GM21515 (cell line): ENCODE results near the gene PHACTR3.

ENCODE experiments used
- ATAC-seq: cut with Tn5 transposase; IDR thresholded peaks from one replicate; pipeline ENCODE4 v1.9.1; 2021; ENCODE audit not compliant: unreplicated experiment

PHACTR3 gene

DNA sequence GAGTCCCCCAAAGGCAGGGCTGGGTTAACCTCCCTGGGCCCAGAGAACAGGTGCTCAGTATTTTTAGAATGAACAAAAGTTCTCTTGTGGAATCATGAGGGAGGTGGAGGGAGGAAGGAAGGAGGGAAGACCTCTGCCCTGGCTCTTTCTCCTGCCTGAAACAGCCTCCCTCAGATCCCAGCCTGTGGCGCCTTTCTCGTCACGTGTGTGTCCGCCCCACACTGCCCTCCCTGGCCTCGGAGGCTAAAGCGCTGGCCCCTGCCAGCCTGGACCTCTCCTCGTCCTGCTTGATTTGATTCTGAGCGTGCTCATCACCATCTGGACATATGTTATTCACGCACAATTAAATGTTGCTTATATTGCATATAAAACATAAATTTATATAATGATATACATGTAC is 40.9 kb downstream of the PHACTR3 start:
- no peak for ATAC-seq

DNA sequence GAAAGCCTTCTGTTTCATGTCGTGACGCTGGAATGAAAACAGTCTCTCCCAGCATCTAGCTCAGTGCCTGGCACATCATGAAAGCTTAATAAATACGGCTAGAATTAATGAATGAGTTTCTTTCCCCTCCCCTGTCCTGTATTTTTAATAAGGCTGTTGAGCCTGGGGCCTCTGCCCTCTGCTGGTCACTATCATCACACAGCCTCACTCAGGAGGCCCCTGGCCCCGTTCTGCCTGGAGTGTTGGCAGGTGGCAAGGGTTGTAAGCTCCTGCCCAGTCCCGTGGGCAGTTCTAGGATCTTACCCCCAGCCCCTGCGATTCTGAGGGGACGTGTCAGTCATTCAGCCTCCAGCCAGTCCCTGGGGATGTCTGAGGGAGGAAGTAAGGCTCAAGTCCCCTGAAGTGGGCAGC is 41.4 kb downstream of the PHACTR3 start:
- no peak for ATAC-seq

DNA sequence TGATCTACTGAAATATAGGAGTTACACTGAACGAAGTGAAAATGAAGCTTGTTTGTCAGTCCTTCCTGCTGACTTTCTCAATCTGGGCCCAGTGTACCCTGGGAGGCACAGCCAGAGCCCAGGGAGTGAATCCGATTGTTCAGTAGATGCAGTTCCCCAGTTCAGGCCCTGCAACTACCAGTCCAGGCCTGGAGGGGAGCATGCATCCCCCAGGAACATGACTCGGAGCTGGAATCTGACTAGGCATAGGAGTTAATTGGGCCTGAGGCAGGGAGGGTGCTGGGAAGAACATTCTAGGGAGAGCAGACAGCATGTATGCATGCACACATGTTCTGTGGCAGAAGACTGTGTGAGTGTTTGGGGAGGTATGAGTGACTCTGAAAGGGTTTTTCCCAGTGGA is 42.1 kb downstream of the PHACTR3 start:
- no peak for ATAC-seq

DNA sequence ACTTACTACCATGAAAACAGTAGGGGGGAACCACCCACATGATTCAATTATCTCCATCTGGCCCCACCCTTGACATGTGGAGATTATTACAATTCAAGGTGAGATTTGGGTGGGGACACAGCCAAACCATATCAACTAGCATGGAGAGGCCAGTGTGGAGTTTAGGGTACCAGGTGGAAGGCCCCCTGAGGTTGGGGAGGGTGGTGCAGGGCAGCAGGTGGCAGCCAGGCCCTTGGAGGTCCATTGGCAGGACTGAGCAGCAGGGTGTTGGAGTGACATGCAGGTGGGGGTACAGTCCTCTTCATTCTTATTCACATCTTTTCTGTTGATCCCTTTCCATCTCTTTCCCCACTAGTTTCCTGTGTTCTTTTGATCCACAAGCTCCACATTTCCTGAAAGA is 42.9 kb downstream of the PHACTR3 start:
- ATAC-seq: no peak

DNA sequence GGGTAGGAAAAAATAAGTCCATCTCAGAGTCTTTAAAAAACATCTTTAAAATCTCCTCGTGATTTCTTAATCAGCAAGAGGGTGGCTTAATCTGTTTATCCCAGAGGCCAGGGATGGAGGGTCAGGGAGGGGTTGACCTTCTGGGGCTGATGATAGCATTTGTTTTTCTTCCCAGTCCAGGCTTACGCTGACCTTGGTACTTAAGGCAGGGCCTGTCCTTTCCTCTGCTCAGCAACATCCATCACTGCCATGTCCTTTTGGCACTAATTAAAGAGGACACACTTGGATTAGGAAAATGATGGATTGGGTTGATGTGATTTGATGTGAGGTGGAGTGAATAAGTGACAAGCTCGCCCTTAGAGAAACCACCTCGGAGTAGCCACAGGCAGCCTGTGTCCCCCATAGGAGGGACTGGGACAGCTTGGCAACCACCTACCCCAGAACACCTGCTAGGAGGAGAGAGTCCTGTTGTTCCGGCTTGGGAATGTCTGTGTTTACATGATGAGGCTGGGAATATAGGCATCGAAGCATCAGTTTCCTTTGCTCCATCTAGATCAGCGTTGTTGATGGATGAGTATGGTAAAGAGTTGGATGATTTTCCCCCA is 44.2 kb downstream of the PHACTR3 start:
- no peak for ATAC-seq

DNA sequence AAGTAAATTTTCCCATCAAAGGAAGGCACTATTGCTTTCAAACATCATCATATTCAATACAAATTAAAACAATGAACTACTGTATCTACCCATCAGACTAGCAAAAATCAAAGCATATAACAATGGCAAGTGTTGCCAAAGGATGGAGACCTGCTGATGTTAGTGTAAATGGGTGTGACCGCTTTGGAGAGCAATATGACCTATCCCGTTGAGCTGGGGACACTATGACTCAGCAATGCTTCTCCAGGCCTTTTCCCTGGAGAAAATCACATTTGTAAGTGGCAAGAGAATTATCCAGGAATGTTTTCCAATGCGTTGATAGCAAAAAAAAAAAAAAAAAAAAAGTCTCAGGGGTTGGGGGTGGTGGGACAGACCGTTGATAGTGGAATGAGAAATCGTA is 46.1 kb downstream of the PHACTR3 start:
- ATAC-seq: no peak

DNA sequence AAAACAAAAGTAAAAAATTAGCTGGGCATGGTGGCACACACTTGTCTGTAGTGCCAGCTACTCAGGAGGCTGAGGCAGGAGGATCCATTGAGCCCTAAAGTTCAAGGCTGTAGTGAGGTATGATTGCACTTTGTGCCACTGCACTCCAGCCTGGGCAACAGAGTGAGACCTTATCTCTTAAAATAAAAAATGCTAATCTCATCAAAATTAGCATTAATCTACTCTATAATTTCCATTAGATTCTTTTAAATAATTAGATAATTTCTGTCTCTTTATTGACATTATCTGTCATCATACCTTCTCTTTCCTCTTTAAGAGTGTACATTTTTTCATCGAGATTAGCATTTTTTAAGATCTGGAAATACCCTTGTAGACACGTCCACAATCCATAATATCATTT is 48.0 kb downstream of the PHACTR3 start:
- ATAC-seq: no peak

DNA sequence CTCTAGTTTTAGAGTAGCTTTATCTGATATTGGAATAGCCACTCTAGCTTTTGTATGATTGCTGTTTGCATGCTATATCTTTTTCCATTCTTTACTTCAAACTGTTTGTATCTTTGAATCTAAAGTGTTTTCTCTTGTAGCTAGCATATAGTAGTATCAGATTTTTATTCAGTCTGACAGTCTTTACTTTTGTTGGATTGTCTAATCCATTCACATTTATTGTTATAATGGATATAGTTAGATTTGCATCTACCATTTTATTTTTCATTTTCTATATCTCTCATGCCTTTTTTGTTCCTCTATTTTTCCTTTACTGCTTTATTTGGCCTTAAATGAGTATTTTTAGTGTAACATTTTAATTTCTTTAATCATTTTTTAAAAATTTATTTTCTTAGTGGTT is 52.1 kb downstream of the PHACTR3 start:
- ATAC-seq: no peak

DNA sequence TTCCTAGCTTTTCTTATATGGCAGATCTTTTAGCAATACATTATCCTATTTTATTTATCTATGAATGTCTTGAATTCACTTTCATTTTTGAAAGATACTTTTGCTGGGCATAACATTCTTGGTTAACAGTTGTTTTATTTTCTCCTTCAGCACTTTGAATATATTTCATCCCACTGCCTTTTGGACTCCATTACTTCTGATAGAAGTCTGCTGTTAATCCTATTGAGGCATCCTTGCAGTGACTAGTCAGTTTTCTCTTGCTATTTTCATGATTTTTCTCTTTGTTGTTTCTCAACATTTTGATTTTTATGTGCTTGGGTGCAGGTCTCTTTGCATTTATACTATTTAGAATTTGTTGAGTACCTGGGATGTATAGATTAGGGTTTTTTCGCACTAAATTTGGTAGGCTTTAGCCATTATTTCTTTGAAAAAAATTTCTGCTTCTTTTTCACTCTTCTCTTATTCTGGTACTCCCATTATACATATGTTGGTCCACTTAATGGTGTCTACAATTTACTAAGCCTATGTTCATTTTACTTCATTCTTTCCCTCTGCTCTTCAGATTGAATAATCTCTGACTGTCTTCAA is 53.2 kb downstream of the PHACTR3 start:
- ATAC-seq: no peak

DNA sequence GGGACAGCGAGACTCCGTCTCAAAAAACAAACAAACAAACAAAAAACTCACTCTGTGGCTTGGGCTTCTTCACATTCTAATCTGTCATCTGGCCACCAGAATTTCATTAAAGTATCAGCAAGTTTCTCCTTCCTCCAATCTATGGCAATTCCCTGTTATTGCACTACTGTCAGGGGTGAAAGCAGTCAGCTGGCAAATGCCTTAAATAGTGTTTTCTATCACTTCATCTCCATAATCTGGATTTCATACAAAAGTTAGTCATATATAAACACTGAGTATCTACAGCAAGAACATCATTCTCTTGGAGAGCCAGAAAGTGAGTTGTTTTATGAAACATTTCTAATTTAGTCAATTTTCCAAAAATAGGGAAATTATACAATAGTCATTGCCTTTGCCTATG is 56.1 kb downstream of the PHACTR3 start:
- no peak for ATAC-seq

DNA sequence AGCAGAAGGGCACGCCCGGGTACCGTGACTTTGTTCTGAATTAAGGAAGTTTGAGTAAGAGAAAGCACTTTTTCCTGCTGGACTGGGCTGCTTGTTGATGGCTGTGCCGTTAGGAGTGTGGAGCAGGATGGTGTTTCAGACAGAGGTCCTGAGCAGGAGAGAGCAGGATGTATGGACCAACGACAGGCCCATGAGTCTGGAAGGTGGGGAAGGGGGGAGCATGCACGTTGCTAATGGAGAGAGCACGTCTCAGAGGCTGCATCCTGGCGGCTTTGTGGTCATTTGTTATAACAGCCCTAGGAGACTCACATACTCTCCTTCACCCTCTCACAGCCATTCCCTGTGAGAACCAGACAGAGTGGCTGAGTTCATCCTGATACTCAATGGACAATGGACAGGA is 56.8 kb downstream of the PHACTR3 start:
- ATAC-seq: no peak

DNA sequence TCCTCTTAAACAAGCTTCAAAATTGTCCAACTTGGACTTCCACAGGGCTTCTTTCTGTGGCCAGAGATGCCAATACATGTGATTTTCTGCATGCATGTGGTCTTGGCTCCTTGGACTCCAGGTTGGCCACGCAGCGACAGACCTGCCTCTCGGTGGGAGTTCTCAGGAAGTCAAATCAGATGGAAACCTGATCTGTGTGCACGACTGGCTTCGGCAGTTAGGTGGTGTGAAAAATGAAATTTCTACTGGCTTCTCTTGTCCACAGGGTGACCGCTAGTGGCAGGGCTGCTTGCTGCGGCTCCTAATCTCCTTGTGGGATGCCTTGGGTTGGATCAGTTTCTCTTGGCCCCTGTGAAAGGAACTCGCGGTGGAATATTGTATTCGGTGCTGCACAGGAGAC is 57.3 kb downstream of the PHACTR3 start:
- ATAC-seq: no peak

DNA sequence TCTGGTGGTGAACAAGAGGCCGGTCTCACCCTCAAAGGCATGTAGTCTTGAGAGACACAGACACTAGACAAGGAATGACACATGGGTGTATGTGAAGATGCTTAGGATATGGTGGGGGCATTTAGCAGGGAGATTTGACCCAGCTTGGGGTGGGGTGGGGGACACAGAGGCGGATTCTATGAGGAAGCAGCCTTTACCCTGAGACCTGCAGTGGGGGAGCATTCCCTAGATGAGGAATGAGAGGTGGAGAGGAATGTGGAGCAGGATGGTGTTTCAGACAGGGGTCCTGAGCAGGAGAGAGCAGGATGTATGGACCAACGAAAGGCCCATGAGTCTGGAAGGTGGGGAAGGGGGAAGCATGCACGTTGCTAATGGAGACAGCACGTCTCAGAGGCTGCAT is 57.8 kb downstream of the PHACTR3 start:
- no peak for ATAC-seq

DNA sequence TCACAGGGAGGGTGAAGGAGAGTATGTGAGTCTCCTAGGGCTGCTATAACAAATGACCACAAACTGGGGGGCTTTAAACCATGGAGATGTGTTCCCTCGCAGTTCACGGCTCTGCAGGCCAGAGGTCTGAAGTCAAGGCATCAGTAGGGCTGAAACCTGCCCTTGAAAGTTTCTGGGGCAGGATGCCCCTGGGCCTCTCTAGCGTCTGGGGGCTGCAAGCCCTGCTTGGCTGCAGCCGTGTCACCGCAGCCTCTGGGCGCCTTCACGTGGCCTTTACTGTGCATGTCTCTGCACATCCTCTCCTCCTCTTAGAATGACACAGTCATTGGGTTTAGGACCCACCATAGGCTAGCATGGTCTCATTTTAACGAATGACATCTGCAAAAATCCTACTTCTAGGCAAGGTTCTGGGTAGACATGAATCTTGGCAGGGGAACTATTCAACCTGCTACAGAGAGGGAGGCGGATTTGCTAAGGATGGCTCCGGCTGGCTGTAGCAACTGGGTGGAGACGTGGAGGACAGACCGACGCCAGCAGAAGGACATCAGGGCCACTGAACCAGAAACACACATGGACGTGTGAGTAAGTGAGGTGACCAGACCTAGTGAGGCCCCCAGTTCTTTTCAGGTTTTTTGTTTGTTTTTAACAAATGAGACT is 58.6 kb downstream of the PHACTR3 start:
- no peak for ATAC-seq

DNA sequence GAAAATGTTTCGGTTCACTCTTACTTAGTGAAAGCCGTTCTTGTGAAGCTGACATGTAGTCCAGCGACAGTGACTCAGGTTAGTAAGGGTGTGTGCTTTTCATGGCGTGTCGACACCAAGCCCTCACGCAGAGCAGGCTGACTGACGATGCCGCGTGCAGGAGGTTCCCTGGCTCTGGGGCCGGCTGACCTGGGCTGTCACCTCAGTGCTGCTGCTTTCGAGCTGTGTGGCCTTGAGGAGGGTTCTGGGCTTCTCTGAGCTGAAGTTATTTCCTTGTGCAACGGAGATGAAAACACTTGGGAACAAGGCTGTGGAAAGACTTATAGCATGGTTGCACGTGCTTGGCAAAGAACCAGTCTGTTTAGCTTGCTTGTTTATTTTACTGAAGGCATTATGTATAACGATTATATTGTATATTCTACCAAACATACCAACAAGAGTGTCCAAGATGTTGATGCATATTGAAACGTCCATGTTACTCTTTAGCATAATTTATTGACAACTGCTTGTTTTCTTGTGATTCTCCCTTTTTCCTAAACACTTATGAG is 59.2 kb downstream of the PHACTR3 start:
- ATAC-seq: no peak

DNA sequence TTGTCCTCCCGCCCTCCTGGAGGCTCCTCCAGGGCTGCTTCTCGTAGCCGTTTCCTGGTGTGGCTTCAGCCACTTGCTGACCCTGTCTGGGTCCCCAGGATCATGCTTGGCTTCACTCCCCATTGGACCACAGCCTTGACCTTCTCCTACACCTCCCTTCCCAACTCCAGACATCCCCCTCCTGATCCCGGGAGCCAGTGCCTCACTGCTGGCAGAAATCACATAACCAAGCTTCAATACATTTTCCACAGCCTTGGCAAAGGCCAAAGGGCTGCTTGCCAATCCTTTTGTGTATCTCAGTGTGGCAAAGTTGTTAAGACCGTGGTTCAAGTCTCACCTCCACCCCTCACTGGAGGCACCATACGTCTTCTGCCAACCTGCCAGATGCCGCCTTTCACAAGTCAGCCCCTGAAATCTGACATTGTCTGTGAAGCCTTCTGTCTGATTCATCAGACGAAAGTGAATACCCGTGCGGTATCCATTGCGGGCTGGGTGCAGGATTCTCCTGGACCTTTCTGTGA is 60.1 kb downstream of the PHACTR3 start:
- no peak for ATAC-seq

DNA sequence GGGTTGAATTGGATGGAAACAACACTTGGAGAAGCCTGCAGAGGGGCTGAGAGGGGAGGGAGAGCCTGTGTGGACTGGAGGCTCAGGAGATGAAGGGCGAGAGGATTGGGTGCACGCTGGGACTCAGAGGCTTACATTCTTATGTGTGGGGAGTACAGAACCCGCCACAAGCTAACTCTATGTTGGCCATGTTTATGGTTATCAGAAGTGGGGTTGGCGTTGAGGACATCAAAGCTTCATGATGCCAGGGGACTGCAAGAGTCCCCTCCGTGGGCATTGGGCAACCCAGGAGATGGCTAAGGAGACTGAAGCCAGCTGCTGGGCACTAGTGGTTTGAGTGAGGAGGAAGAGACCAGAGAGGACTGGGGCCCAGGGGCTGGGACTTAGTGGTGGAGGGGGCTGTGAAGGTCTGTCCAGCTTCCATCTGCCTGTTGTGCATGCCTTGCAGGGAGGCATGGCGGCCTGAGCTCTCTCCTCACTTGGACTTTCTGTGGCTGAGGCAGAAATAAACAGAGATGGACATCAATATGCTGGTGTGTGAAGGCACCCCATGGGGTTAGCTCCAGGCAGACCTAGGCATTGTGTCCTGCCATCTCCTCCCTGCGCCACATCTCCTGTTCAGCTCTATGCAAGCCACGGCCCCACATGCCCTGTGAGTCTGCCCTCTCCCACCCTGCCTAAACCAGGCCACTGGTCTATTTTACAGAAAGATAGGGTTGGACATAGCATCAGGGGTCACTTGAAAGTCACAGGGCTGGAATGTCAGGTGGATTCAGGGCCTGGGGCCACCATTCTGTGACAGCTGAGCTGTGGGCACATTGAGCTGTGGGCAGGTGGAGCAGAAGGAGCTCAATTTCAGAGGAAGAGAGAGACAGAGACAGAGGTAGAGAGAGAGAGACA is 61.6 kb downstream of the PHACTR3 start:
- ATAC-seq: no peak

DNA sequence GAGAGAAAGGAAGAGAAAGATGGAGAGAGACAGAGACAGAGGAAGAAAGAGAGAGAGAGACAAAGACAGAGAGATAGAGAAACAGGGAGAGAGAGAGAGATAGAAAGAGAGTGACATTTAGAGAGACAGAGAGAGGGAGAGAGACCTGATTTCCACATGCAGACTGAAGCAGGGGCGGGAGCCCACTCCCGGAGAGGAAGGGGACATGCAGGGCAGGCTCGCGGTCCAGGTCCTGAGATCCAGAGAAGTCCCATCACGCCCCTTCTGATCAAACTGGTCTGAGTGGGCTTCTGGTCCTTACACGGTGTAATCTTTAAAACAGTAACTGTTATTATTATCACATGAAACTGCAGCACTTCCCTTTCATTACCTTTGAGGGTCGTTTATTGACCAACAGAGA is 62.2 kb downstream of the PHACTR3 start:
- no peak for ATAC-seq

DNA sequence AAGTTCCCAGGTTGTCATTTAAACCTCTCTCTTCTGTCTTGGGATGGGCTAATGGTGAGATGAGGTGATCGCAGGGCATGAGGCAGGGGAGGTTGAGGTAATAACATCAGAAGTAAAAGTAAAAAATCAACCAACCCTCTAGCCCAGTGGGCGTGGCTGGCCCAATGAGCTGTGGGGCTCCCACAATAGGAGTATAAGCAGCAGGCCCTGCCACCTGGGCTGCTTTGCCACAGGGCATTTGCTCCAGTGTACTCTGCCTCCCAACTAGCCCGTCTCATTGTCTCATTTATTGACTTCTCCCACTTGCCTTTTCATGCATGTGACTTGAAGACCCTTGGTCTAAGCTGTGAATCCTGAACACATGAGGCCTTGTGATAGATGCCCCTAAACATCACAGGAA is 62.8 kb downstream of the PHACTR3 start:
- ATAC-seq: no peak

DNA sequence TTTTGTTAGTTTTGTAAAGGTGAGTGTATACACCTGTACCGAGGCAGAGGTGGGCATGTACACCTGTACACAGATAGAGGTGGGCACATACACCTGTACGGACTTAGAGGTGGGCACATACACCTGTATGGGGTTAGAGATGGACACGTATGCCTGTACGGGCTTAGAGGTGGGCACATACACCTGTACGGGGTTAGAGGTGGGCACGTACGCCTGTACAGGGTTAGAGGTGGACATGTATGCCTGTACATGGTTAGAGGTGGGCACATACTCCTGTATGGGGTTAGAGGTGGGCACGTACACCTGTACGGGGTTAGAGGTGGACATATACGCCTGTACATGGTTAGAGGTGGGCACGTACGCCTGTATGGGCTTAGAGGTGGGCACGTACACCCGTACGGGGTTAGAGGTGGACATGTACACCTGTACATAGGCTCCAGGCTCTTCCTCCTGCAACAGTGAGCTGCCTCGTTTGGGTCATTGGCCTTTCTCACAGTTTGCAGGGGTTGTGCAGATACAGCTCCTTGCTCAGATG is 63.7 kb downstream of the PHACTR3 start:
- ATAC-seq: no peak
